Activated T-helper 1 cell treated with anti-CD3 and anti-CD28 coated beads, Interleukin-12 subunit alpha, Interleukin-12 subunit beta, Interleukin-2, Interleukin-4 antibody, amounts not matched to agents 30 ng/mL and 10 ng/mL and 1 ng/mL, durations not matched to agents 14 hours and 24 hours and 36 hours (primary cell): ENCODE data around the gene MACROH2A2. TPM values are rescaled to one million over a fixed set of nuclear protein-coding genes. Genes with fewer than 3 reads are reported as not detected.
A peak's percentile ranks its signal among the peaks of the same experiment; 100 is the strongest.
"Not testable (repeated sequence)": the region's sequence is repeated elsewhere in the genome, so short reads cannot be mapped to it uniquely, and the experiment has no call there.

Experiments used
- DNase-seq: peaks from one replicate; pipeline ENCODE4 v3.0.0; 2021; ENCODE audit warnings: low spot score
- H3K27ac Mint-ChIP-seq: one replicate; pipeline ENCODE4 v1.8.0; 2021; ENCODE audit warnings: mild to moderate bottlenecking, mixed read lengths
- H3K27me3 Mint-ChIP-seq: one replicate; pipeline ENCODE4 v1.8.0; 2022; ENCODE audit warnings: mild to moderate bottlenecking, moderate library complexity, mixed read lengths; ENCODE audit not compliant: insufficient read depth
- H3K36me3 Mint-ChIP-seq: one replicate; pipeline ENCODE4 v1.8.0; 2021; ENCODE audit warnings: low read depth, mixed read lengths
- H3K4me1 Mint-ChIP-seq: one replicate; pipeline ENCODE4 v1.8.0; 2021; ENCODE audit warnings: low read depth, mixed read lengths
- H3K4me3 Mint-ChIP-seq: one replicate; pipeline ENCODE4 v1.8.0; 2021; ENCODE audit warnings: mild to moderate bottlenecking, moderate library complexity, mixed read lengths
- H3K9me3 Mint-ChIP-seq: one replicate; pipeline ENCODE4 v1.8.0; 2021; ENCODE audit warnings: mixed read lengths
- intact Hi-C: fragments of 100-400 bp; cut with micrococcal nuclease; formaldehyde crosslinking; loops from one replicate; pipeline ENCODE4 v1.15.1; 2024
- total RNA-seq: library from RNA; stranded (reverse); gene quantifications from 2 replicates; pipeline ENCODE4 v1.2.3, GENCODE V29; 2022

MACROH2A2 gene
- total RNA-seq, 1 donor from 2014 or later = 3.4 TPM

DNA sequence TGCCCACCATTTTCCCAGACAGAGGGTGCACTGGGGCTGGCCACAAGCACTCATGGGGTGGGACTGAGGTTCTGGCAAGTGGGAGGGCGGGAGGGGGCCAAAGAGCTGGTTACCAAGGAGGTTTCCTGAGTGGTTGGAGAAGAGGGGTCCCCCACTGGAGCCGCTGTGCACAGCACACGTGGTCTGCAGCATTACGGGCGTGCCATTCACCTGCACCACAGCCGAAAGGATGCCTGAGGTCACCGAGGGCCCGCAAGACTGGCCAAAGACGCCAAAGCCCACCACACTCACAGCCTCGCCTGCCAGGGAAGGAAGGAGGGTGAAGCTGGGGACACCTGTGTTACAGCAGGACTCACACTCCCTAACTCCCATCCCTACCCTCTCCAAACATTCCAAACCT lies 89.9 kb downstream of the MACROH2A2 start:
- peaks cover 3% of the 10 kb centered on the region for H3K36me3 Mint-ChIP-seq
- H3K27me3 Mint-ChIP-seq = no peaks in the 10 kb centered on the region
- no peak overlapping the region for H3K4me3 Mint-ChIP-seq
- no peak for DNase-seq
- no peak overlapping the region for H3K27ac Mint-ChIP-seq
- H3K4me1 Mint-ChIP-seq = peaks cover 8% of the 10 kb centered on the region
- intact Hi-C loops = no loop called here
- no peaks in the 10 kb centered on the region for H3K9me3 Mint-ChIP-seq

DNA sequence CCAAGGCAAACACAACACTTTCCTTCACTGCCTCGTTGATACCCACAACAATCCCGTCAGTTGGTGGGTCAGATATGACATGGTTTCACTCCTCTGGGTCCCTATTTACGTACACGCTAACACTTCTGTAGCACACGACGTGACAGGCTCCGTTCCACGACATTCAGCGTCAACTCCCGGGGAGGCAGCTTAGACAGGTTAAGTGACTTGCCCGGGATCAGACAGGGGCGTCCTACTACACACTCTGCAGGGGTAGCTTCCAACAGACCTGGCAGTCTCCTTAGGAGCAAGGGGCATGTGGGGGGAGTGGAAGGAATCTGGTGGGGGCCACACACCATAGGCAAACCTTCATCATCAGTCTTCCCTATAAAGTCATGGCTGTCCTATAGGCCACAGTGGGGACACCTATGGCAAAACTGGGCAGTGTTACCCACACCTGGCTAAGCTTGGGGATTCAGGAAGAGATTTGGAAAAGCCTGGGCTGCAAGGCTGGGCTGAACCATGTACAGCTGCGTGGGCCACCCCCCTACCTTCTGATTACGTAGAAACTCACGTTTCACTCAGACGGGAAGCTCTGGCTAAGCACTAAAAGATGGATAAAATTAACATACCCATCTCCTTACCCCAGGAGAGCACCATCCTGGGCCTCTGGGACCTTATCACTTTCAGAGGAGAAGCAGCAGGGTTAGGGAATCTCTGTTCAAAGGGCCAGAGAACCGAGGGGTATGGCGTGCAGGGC lies 91.9 kb downstream of the MACROH2A2 start:
- peaks cover 5% of the 10 kb centered on the region for H3K36me3 Mint-ChIP-seq
- intact Hi-C loops = loop anchor here (5.0 kb wide), 1 partner anchor 433 kb away; no protein-coding TSS in a partner anchor
- peak overlapping the region; percentile 70 for H3K27ac Mint-ChIP-seq
- no peak for DNase-seq
- peaks cover 8% of the 10 kb centered on the region for H3K4me1 Mint-ChIP-seq
- H3K9me3 Mint-ChIP-seq = no peaks in the 10 kb centered on the region
- H3K27me3 Mint-ChIP-seq = no peaks in the 10 kb centered on the region
- H3K4me3 Mint-ChIP-seq = peak overlapping the region; percentile 92

DNA sequence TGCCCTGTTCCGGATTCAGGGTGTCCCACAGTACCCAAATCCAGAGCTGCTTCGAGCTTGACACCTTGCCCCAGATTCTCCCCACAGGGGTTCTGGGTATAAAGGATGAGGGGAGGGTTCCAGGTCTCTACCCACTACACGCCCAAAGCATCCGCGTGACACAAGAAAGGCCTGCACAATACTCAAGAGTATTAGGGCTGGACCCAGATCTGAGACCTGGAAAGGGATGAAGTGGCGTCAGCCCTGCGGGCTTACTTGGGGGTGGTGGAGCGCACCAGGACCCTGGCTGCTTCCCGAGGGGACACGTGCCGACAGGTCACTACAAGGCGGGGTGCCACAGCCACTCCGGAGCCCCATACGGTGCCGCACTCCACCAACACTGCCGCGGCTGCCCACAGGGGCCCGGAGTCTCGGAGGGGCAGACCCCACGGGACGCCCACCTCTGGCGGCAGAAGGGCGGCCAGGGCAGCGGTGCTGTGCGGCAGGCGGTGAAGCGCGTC lies 92.6 kb downstream of the MACROH2A2 start:
- Mint-ChIP-seq H3K36me3 (peaks cover 12% of the 10 kb centered on the region), H3K27ac (peak overlapping the region; percentile 80), H3K4me3 (peak overlapping the region; percentile 92), H3K4me1 (peaks cover 8% of the 10 kb centered on the region), H3K27me3 (no peaks in the 10 kb centered on the region), H3K9me3 (no peaks in the 10 kb centered on the region)
- intact Hi-C loops = loop anchor here (5.0 kb wide), 1 partner anchor 432 kb away; no protein-coding TSS in a partner anchor
- no peak for DNase-seq

DNA sequence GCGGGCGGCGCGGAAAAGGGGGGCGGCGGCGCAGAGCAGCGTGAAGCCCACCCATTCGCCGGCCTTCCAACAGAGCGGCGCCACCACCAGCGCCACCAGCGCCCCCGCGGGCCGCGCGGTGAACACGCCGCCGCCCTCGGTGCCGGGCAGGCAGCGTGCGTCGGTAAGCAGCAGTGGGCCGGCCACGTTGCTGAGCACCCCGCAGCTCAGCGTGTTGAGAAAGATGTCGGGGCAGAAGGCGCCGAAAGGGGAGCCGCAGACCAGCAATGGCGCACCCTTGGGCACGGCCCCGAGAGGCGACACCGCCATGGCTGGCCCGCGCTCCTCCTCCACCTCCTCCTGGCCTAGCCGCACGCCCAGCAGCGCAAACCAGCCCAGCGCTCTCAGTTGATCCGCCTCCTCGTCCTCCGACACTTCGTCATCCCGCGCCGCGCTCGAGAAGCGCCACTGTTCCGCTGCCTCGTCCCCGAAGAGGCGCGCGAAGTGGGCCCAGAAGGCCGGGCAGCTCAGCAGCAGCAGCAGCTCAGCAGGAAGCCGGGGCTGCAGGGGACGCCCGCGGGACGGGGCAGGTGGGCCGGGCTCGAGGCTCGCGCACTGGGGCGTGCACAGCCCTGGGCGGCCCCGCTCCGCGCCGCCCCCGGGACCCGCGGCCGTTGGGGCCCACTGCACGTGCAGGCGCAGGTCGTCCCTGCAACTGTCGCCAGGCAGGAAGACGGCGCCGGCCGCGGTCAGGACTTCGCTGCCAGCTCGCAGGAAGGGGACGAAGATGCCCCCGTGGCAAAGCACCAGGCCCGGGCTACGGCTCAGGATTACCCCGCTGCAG lies 93.2 kb downstream of the MACROH2A2 start:
- peaks cover 9% of the 10 kb centered on the region for H3K36me3 Mint-ChIP-seq
- intact Hi-C loops = loop anchor here (1.0 to 5.0 kb wide), 11 partner anchors 14 to 431 kb away; partner anchors contain the start of genes AIFM2, EIF4EBP2, LRRC20 and PPA1

DNA sequence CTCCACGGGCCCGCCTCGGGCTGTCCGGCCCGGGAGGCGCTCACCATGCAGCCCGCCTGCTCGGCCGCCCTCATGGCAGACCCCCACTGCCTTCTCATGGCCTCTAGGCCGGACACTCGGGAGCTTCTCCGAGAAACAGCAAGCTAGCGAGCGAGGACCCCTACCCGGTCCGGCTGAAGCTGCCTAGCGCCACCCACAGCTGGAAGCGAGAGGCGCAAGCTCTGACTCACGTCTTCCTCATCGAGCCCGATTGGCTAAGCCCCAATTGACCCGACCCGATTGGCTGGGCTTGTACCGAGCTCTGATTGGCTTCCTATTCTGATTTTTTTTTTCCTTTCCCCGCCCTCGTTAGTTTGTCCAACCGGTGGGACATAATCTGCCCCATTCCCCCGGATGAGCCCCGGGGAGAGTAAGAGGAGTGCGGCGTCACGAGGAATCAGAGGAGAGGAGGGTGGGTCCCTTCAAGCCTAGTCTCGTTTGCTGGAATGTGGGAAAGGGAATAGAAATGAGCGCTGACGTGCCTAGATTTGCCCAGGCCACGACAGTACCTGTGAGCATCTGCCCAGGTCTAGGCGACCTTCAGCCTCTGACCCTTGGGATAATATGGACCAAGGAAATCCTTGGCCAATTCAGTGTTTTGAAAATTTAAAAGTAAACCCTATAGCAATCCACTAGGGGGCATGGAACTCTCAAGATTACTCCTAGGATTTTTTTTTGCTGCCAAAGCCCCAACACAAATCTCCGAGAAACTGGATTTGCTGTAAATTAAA lies 94.0 kb downstream of the MACROH2A2 start, which contains the start of gene TYSND1:
TSS of gene TYSND1 (minus strand) at position 212 of the 770 bp plus-strand sequence. CDS start at position 98, 114 bp downstream.
- H3K4me1 Mint-ChIP-seq = peaks cover 8% of the 10 kb centered on the region
- H3K4me3 Mint-ChIP-seq = peak within 1 kb of the TSS; percentile 92
- peak within 1 kb of the TSS; percentile 96 for H3K27ac Mint-ChIP-seq
- no peaks in the 10 kb centered on the region for H3K9me3 Mint-ChIP-seq
- peak; percentile 90 for DNase-seq
- peaks cover 13% of the 10 kb centered on the region for H3K36me3 Mint-ChIP-seq
- no peaks in the 10 kb centered on the region for H3K27me3 Mint-ChIP-seq
- intact Hi-C loops = loop anchor here (1.0 to 5.0 kb wide), 11 partner anchors 14 to 431 kb away; partner anchors contain the start of genes AIFM2, EIF4EBP2, LRRC20 and PPA1

More for the DNA sequence above, 93.2 kb downstream of the MACROH2A2 start:
- DNase-seq = peak; percentile 68
- peak overlapping the region; percentile 92 for H3K4me3 Mint-ChIP-seq
- H3K9me3 Mint-ChIP-seq = no peaks in the 10 kb centered on the region
- peak overlapping the region; percentile 96 for H3K27ac Mint-ChIP-seq
- no peaks in the 10 kb centered on the region for H3K27me3 Mint-ChIP-seq
- H3K4me1 Mint-ChIP-seq = peaks cover 8% of the 10 kb centered on the region

DNA sequence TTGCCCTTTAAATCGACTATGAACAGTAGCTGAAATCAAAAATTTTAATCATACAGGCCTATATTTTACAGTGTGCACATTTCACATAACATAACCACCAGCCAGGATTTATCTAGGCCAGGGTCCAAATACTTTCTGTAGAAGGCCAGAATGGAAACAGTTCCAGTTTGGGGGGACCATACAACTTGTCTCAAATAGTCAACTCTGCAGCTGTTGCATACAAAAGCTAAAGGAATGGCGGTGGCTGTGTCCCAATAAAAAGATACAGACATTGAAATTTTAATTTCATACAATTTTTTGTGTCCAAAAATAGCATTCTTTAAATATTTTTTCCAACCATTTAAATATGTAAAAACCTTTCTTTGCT lies 94.6 kb downstream of the MACROH2A2 start:
- no peak for DNase-seq
- Mint-ChIP-seq H3K9me3 (no peaks in the 10 kb centered on the region), H3K36me3 (peaks cover 19% of the 10 kb centered on the region), H3K27me3 (no peaks in the 10 kb centered on the region), H3K27ac (peak overlapping the region; percentile 76), H3K4me1 (peaks cover 8% of the 10 kb centered on the region), H3K4me3 (peak overlapping the region; percentile 80)
- intact Hi-C loops = loop anchor here (2.0 to 5.0 kb wide), 3 partner anchors 54 to 430 kb away; no protein-coding TSS in a partner anchor

DNA sequence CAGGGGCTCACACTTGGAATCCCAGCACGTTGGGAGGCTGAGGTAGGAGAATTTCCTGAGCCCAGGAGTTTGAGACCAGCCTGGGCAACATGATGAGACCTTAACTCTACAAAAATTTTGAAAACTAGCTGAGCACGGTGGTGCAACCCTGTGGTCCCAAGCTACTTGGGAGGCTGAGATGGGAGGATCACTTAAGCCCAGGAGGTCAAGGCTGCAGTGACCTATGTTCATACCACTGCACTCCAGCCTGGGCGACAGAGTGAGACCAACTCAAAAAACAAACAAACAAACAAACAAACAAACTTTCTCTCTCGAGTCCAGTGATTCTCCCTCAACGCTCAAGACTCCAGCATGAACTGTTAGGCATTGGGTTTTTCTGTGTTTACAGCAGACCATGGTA lies 95.9 kb downstream of the MACROH2A2 start:
- DNase-seq = no peak
- H3K4me1 Mint-ChIP-seq = peaks cover 8% of the 10 kb centered on the region
- no peaks in the 10 kb centered on the region for H3K27me3 Mint-ChIP-seq
- H3K36me3 Mint-ChIP-seq = peaks cover 27% of the 10 kb centered on the region
- no peak overlapping the region for H3K27ac Mint-ChIP-seq
- no peak overlapping the region for H3K4me3 Mint-ChIP-seq
- H3K9me3 Mint-ChIP-seq = no peaks in the 10 kb centered on the region
- intact Hi-C loops = loop anchor here (5.0 kb wide), 1 partner anchor 429 kb away; no protein-coding TSS in a partner anchor

DNA sequence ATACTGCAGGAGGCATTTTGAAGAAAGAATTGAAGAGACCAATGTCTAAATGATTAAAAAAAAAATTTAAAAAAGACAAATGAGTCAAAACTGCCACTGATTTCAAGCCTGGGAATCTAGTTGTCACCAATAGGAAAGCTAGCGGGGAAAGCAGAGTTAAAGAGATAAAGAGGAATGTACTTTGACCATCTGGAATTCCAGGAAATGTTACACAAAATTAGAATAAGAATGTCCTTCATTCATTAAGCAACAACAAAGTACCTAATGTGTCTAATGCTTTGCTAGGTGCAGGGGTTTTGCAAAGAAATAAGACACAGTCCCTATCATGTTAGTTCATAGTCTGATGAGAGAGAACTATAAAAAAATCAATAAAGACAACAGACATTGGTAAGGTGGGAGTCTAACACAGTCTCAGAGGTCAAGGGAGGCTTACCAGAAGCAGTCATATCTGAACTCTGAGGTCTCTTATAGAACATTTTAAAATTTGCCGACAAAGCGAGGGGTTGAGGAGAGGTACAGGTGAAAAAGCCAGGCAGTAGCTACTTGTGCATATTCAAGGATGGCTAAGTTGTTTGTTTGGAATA lies 102.7 kb downstream of the MACROH2A2 start:
- DNase-seq = no peak
- no peaks in the 10 kb centered on the region for H3K9me3 Mint-ChIP-seq
- no peak overlapping the region for H3K4me3 Mint-ChIP-seq
- H3K27ac Mint-ChIP-seq = no peak overlapping the region
- peaks cover 14% of the 10 kb centered on the region for H3K4me1 Mint-ChIP-seq
- no peaks in the 10 kb centered on the region for H3K27me3 Mint-ChIP-seq
- peaks cover 62% of the 10 kb centered on the region for H3K36me3 Mint-ChIP-seq
- intact Hi-C loops = no loop called here

DNA sequence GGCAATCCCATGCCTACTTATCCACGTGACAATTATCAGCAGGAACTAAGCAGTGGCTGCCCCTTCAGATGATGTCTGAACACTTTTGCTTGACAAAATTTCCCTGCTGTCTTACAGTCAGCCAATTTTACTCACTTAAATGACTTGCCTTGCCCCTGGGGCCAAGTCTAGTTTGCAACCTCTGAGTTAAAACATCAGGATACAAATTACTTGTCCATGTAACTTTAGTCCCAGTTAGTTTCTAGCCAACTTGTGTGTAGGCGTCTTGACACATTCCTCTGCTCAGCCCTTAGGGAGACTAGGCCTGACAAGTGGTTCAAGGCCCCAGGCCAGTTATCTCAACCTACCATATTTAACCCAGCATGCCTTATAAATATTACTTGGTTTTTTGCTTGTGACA lies 105.5 kb downstream of the MACROH2A2 start:
- no peak overlapping the region for H3K27ac Mint-ChIP-seq
- H3K36me3 Mint-ChIP-seq = peaks cover 65% of the 10 kb centered on the region
- intact Hi-C loops = no loop called here
- H3K27me3 Mint-ChIP-seq = no peaks in the 10 kb centered on the region
- H3K4me1 Mint-ChIP-seq = peaks cover 42% of the 10 kb centered on the region
- H3K4me3 Mint-ChIP-seq = no peak overlapping the region
- H3K9me3 Mint-ChIP-seq = no peaks in the 10 kb centered on the region
- no peak for DNase-seq

DNA sequence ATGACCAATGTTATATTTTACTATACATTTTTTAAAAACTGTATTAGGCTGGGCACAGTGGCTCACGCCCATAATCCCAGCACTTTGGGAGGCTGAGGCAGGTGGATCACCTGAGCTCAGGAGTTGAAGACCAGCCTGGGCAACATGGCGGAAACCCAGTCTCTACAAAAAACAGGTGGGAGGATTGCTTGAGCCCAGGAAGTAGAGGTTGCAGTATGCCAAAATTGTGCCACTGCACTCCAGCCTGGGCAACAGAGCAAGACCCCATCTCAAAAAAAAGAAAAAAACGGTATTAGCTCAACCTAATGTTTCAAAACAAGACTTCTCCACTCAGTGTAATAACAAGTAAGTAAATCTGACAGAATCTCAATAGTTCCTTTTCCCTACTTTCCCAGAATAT lies 106.7 kb downstream of the MACROH2A2 start:
- intact Hi-C loops, H3K27ac Mint-ChIP-seq, H3K9me3 Mint-ChIP-seq, DNase-seq, H3K4me3 Mint-ChIP-seq, H3K27me3 Mint-ChIP-seq: not testable (repeated sequence)
- peaks cover 54% of the 10 kb centered on the region for H3K4me1 Mint-ChIP-seq
- H3K36me3 Mint-ChIP-seq = peaks cover 65% of the 10 kb centered on the region

DNA sequence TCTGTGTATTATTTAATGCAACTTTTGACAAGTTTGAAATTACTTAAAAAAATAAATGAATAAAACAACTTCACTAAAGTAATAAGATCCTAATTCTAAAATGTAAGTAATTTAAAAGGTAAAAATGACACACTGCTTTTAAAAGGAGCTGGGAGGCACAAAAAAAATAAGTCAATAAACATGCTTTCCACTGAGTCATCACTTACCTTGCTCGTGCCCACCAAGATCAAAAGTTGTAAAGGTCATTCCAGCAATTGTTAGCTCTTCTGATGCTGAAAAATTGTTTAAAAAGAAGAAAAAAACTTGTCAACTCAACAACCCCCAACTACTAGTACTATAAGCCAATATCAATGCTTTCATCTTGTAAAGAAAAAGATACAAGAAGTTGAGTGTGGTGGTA lies 108.2 kb downstream of the MACROH2A2 start:
- intact Hi-C loops = loop anchor here (5.0 kb wide), 3 partner anchors 37 to 1073 kb away; partner anchors contain the start of gene SRGN
- H3K27ac Mint-ChIP-seq = no peak overlapping the region
- peaks cover 57% of the 10 kb centered on the region for H3K36me3 Mint-ChIP-seq
- no peaks in the 10 kb centered on the region for H3K9me3 Mint-ChIP-seq
- H3K4me3 Mint-ChIP-seq = no peak overlapping the region
- H3K27me3 Mint-ChIP-seq = no peaks in the 10 kb centered on the region
- no peak for DNase-seq
- H3K4me1 Mint-ChIP-seq = peaks cover 56% of the 10 kb centered on the region
